Astrocyte (in vitro differentiated cells and primary cell): Measurements from ENCODE around the gene MYH13. TPM values are rescaled to one million over a fixed set of nuclear protein-coding genes. Genes with fewer than 3 reads are reported as not detected.

Source experiments
- DNase-seq: peaks from one replicate; pipeline ENCODE4 v3.0.0-alpha.2; 2010; ENCODE audit warnings: low read depth
- FAIRE-seq: peaks from 2 replicates; lab custom pipeline; 2011; peaks lifted over from hg19 to GRCh38; lab: Jason Lieb, UNC
- H2AFZ ChIP-seq: 2 replicates; pipeline ENCODE4 v1.6.0; 2012; ENCODE audit warnings: low read depth, low read length, inconsistent platforms
- H3K27ac ChIP-seq: 2 replicates; pipeline ENCODE4 v1.5.1; 2011; ENCODE audit warnings: low read depth, low read length, inconsistent platforms
- H3K27me3 ChIP-seq: 2 replicates; pipeline ENCODE4 v1.6.0; 2011; ENCODE audit warnings: low read length, inconsistent platforms; ENCODE audit not compliant: insufficient read depth
- H3K36me3 ChIP-seq: 2 replicates; pipeline ENCODE4 v1.5.1; 2011; ENCODE audit warnings: low read length, inconsistent platforms; ENCODE audit not compliant: insufficient read depth
- H3K4me1 ChIP-seq: 2 replicates; pipeline ENCODE4 v1.5.1; 2011; ENCODE audit warnings: low read length, inconsistent platforms; ENCODE audit not compliant: insufficient read depth
- H3K4me2 ChIP-seq: 2 replicates; pipeline ENCODE4 v1.6.0; 2012; ENCODE audit warnings: low read length, inconsistent platforms
- H3K4me3 ChIP-seq: 2 replicates; pipeline ENCODE4 v1.5.1; 2011; ENCODE audit warnings: low read depth, mild to moderate bottlenecking, low read length, inconsistent platforms; ENCODE audit not compliant: insufficient read depth
- H3K79me2 ChIP-seq: 2 replicates; pipeline ENCODE4 v1.6.0; 2012; ENCODE audit warnings: mild to moderate bottlenecking, low read length, inconsistent platforms; ENCODE audit not compliant: insufficient read depth
- H3K9ac ChIP-seq: 2 replicates; pipeline ENCODE4 v1.6.0; 2012; ENCODE audit warnings: mild to moderate bottlenecking, low read length, inconsistent platforms
- H3K9me3 ChIP-seq: 2 replicates; pipeline ENCODE4 v1.5.1; 2012; ENCODE audit warnings: low read depth, mild to moderate bottlenecking, low read length, inconsistent platforms; ENCODE audit not compliant: insufficient read depth
- H4K20me1 ChIP-seq: 2 replicates; pipeline ENCODE4 v1.6.0; 2012; ENCODE audit warnings: low read length, inconsistent platforms; ENCODE audit not compliant: insufficient read depth
- H3K27ac Mint-ChIP-seq: one replicate; pipeline ENCODE4 v1.8.0; 2021; ENCODE audit warnings: mild to moderate bottlenecking, mixed read lengths; ENCODE audit not compliant: unreplicated experiment
- H3K27me3 Mint-ChIP-seq: one replicate; pipeline ENCODE4 v1.8.0; 2021; ENCODE audit warnings: low read depth, mixed read lengths; ENCODE audit not compliant: unreplicated experiment
- H3K36me3 Mint-ChIP-seq: one replicate; pipeline ENCODE4 v1.8.0; 2021; ENCODE audit warnings: low read depth, mixed read lengths; ENCODE audit not compliant: unreplicated experiment
- H3K4me1 Mint-ChIP-seq: one replicate; pipeline ENCODE4 v1.8.0; 2021; ENCODE audit warnings: low read depth, mixed read lengths; ENCODE audit not compliant: unreplicated experiment
- H3K4me3 Mint-ChIP-seq: one replicate; pipeline ENCODE4 v1.8.0; 2021; ENCODE audit warnings: mild to moderate bottlenecking, moderate library complexity, mixed read lengths; ENCODE audit not compliant: unreplicated experiment
- H3K9me3 Mint-ChIP-seq: one replicate; pipeline ENCODE4 v1.8.0; 2021; ENCODE audit warnings: mild to moderate bottlenecking, mixed read lengths; ENCODE audit not compliant: unreplicated experiment
- EZH2 ChIP-seq: IDR thresholded peaks from 2 replicates; pipeline ENCODE4 v1.6.1; 2012; ENCODE audit warnings: mild to moderate bottlenecking, low read length, inconsistent platforms; ENCODE audit not compliant: insufficient read depth
- total RNA-seq: library from RNA; stranded (reverse); gene quantifications from 2 replicates; pipeline ENCODE4 v1.2.1, GENCODE V29; 2021
- TF ChIP-seq, protein P1 (sequence below): IDR thresholded peaks from 2 replicates; pipeline ENCODE4 v1.5.1; 2011; ENCODE audit warnings: low read depth, mild to moderate bottlenecking, inconsistent platforms, low read length, moderate library complexity; ENCODE audit not compliant: insufficient read depth

The MYH13 gene
- total RNA-seq, 1 donor from 2014 or later = not detected

DNA sequence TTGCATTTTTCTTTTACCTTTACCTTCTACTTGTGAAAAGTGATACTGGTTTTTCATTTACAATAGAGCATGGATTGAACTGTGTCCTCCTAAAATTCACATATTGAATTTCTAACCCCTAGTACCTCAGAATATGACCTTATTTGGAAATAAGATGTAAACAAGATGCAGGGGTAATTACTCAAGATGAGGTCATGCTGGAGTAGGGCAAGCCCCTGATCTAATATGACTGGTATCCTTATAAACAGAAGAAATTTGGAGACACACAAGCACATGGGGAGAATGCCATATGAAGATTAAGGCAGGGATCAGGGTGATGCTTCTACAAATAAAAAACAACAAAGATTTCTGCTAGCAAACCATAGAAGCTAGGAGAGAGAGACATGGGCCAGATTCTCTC lies 12.2 kb downstream of the MYH13 start:
- H3K4me1 Mint-ChIP-seq = peaks cover 2% of the 10 kb centered on the region
- TF ChIP-seq, protein P1, sequence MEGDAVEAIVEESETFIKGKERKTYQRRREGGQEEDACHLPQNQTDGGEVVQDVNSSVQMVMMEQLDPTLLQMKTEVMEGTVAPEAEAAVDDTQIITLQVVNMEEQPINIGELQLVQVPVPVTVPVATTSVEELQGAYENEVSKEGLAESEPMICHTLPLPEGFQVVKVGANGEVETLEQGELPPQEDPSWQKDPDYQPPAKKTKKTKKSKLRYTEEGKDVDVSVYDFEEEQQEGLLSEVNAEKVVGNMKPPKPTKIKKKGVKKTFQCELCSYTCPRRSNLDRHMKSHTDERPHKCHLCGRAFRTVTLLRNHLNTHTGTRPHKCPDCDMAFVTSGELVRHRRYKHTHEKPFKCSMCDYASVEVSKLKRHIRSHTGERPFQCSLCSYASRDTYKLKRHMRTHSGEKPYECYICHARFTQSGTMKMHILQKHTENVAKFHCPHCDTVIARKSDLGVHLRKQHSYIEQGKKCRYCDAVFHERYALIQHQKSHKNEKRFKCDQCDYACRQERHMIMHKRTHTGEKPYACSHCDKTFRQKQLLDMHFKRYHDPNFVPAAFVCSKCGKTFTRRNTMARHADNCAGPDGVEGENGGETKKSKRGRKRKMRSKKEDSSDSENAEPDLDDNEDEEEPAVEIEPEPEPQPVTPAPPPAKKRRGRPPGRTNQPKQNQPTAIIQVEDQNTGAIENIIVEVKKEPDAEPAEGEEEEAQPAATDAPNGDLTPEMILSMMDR = no peak
- TF ChIP-seq EZH2 = no peak
- H3K4me3 Mint-ChIP-seq = no peak overlapping the region
- Histone ChIP-seq H3K4me3 (no peak overlapping the region), H3K9ac (no peak overlapping the region), H4K20me1 (no peaks in the 10 kb centered on the region), H3K27ac (no peak overlapping the region), H3K4me1 (no peaks in the 10 kb centered on the region), H3K4me2 (no peak overlapping the region), H3K36me3 (no peaks in the 10 kb centered on the region), H3K27me3 (no peaks in the 10 kb centered on the region), H3K79me2 (no peaks in the 10 kb centered on the region), H2AFZ (no peak overlapping the region), H3K9me3 (peaks cover 5% of the 10 kb centered on the region)
- H3K9me3 Mint-ChIP-seq = no peaks in the 10 kb centered on the region
- peaks cover 3% of the 10 kb centered on the region for H3K27me3 Mint-ChIP-seq
- FAIRE-seq (no peak), DNase-seq (no peak)
- no peak overlapping the region for H3K27ac Mint-ChIP-seq
- no peaks in the 10 kb centered on the region for H3K36me3 Mint-ChIP-seq

DNA sequence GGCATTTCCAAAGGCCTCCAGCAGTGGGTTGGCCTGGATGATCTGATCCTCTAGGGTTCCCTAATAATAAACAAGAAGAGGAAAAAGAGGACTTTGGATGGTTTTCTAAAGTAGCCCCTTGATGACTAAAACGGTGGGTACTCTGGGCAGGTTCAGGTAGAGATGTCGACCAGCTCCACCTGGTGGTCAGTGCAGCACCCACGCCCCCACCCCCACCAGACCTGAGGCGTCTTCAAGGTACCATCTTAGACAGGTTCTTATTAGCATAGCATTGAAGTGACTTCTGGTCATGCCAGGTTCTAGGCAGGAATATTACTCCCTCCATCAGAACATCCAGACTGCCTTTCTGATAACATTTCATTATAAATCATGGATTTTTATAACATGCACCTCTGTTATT lies 15.0 kb downstream of the MYH13 start:
- Mint-ChIP-seq H3K9me3 (no peaks in the 10 kb centered on the region), H3K4me3 (no peak overlapping the region), H3K27me3 (no peaks in the 10 kb centered on the region), H3K4me1 (peaks cover 2% of the 10 kb centered on the region), H3K27ac (no peak overlapping the region), H3K36me3 (no peaks in the 10 kb centered on the region)
- no peaks in the 10 kb centered on the region for H3K36me3 ChIP-seq
- H4K20me1 ChIP-seq = no peaks in the 10 kb centered on the region
- H3K27me3 ChIP-seq = no peaks in the 10 kb centered on the region
- H3K9me3 ChIP-seq = peaks cover 5% of the 10 kb centered on the region
- no peak for DNase-seq
- FAIRE-seq = no peak
- no peaks in the 10 kb centered on the region for H3K4me1 ChIP-seq
- TF ChIP-seq, protein P1 = no peak
- no peak for TF ChIP-seq EZH2
- no peak overlapping the region for H3K4me3 ChIP-seq
- H3K27ac ChIP-seq = no peak overlapping the region
- H2AFZ ChIP-seq = no peak overlapping the region
- no peaks in the 10 kb centered on the region for H3K79me2 ChIP-seq
- no peak overlapping the region for H3K4me2 ChIP-seq
- H3K9ac ChIP-seq = no peak overlapping the region

DNA sequence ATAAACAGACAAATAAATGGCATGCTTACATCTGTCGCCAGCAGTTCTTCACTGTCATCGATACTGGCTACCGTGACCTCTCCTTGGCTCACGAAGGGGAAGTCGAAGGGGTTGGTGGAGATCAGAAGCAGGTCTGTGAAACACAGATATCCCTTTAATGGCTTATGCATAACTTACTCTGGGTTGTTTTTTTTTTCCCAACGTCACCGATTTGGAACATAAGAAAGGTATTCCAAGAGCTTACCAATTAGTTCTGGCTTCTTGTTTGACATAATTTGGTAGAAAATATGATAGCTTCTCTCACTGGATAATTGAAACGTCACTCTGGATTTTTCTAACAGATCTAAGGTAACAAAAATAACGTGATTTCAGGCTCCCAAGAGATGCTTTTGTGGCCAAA lies 18.2 kb downstream of the MYH13 start:
- Mint-ChIP-seq H3K27ac (no peak overlapping the region), H3K9me3 (peaks cover 4% of the 10 kb centered on the region), H3K36me3 (no peaks in the 10 kb centered on the region), H3K4me1 (no peaks in the 10 kb centered on the region), H3K27me3 (no peaks in the 10 kb centered on the region), H3K4me3 (no peak overlapping the region)
- TF ChIP-seq, protein P1 = no peak
- no peak for TF ChIP-seq EZH2
- DNase-seq = no peak
- Histone ChIP-seq H3K27ac (no peak overlapping the region), H2AFZ (no peak overlapping the region), H3K4me1 (no peaks in the 10 kb centered on the region), H3K9ac (no peak overlapping the region), H4K20me1 (no peaks in the 10 kb centered on the region), H3K79me2 (no peaks in the 10 kb centered on the region), H3K4me3 (no peak overlapping the region), H3K36me3 (no peaks in the 10 kb centered on the region), H3K27me3 (no peaks in the 10 kb centered on the region), H3K4me2 (no peak overlapping the region), H3K9me3 (peaks cover 8% of the 10 kb centered on the region)
- FAIRE-seq = no peak
